NOMO-1 treated with DMSO at 0.1 percent for 48 hours (cell line): ENCODE results near the gene MRPS30.
"Not testable (repeated sequence)": the region's sequence is repeated elsewhere in the genome, so short reads cannot be mapped to it uniquely, and the experiment has no call there.

Experiments
- DNase-seq: peaks from one replicate; lab custom pipeline; 2025; ENCODE audit not compliant: unreplicated experiment; lab: John Stamatoyannopoulos, UW

MRPS30 gene

GRCh38 chr5:44808435-44809214 is at the start of gene MRPS30:
TSS of gene MRPS30 (plus strand) at chr5:44808947. CDS start at chr5:44808963, 16 bp downstream.
- peak; percentile 100 for DNase-seq

GRCh38 chr5:44769200-44769876 is 39.4 kb upstream of the MRPS30 start:
- no peak for DNase-seq

DNA sequence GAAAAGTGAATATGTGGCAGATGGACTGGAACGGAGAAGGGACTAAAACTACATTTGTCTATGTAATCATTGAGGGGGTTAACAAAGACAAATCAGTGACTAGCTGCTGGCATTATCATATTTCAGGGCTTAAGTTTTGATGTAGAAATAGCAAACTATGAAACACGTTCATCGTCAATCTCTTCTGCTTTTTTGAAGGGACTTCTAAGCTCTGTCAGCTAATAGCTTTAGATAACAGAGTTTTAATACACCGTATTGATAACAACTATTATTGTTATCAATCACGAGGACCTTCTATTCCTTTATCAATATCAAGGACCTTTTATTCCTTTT is 38.9 kb upstream of the MRPS30 start:
- no peak for DNase-seq

GRCh38 chr5:44770780-44771717 is 37.7 kb upstream of the MRPS30 start:
- peak; percentile 36 for DNase-seq

DNA sequence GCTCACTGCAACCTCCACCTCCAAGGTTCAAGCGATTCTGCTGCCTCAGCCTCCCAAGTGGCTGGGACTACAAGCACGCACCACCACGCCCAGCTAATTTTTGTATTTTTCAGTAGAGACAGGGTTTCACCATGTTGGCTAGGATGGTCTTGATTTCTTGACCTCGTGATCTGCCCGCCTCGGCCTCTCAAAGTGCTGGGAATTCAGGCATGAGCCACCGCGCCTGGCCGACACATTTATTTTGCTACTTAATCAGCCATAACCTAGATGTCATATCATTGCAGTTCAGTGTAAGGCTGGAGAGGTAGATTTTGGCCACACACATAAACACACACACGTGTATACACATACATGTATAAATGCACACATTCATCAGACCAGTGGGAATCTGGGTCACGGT is 36.4 kb upstream of the MRPS30 start:
- not testable (repeated sequence) for DNase-seq

DNA sequence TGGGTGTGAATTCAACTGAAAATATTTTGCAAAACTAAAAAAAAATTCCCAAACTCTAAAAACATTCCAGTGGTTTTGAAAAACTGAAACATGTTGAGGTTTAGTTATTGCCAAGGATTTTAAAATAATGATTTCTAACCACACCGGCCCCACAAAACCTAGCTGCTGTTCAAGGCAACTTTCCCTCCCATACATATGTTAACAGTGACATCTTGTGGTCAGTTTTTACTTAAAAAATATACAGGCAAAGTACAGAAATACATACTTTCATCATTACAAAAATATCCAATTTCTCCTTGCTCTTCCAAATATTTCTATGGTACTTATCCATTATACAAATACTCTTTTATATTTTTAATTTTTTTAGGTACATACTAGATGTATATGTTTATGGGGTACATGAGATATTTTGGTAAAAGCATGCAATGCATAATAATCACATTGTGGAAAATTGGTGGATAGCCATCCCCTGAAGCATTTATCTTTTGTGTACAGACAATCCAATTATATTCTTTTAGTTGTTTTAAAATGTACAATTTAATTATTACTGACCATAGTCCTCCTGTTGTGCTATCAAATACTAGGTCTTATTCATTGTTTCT is 34.4 kb upstream of the MRPS30 start:
- peak; percentile 62 for DNase-seq

DNA sequence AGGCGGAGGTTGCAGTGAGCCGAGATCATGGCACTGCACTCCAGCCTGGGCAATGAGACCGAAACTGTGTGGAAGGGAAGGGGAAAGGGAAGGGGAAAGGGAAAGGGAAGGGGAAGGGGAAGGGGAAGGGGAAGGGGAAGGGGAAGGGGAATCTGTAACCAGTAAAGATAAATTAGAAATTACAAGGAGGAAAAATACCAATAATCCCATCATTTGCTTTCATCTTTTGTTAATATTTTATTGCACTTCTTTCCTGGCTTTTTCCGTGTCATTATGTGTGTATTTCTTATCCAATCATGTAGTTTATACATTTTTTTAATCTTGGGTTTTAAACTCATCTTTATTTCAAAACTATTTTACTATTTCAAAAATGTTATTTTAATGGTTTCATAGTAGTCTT is 29.6 kb upstream of the MRPS30 start:
- no peak for DNase-seq

GRCh38 chr5:44783634-44784315 is 25.0 kb upstream of the MRPS30 start:
- no peak for DNase-seq

DNA sequence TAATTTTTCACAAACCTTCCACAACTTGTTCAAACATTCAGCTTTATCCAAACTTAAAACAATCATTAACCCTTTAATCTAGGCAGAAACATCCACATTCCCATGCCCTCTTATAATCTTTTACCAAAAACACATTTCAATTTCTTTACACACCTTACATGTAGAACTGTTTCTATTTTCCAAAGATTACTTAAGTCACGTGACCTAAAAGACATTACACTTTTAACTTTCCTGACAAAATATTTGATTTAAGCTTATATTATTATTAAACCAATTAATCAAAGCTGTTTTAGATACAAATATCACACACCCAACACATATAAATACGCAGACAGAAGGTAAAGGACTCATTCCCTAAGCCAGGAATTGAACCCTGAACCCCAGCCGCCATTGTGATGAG is 21.0 kb upstream of the MRPS30 start:
- no peak for DNase-seq

- DNase-seq = not testable (repeated sequence)
These were observed 19.3 kb upstream of the MRPS30 start for GRCh38 chr5:44789372-44789995.

- not testable (repeated sequence) for DNase-seq
These were observed 16.6 kb upstream of the MRPS30 start for GRCh38 chr5:44792031-44792673.

GRCh38 chr5:44794371-44794770 is 14.4 kb upstream of the MRPS30 start:
- no peak for DNase-seq

GRCh38 chr5:44795496-44795895 is 13.3 kb upstream of the MRPS30 start:
- DNase-seq = no peak

DNA sequence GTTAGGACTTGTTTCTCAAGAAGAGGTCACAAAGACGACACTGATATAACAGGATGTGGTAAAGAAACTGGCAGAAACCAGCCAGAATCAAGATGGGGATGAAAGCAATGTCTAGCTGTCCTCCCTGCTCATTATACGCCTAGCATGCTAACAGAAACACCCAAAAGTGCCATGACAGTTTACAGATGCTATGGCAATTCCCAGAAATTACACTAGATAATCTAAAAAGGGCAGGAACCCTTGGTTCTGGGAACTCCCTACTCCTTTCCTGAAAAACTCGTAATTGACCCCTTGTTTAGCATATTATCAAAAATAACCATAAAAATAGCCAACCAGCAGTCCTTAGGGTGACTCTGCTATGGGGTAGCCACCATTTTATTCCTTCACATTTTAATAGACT is 10.9 kb upstream of the MRPS30 start:
- no peak for DNase-seq

- DNase-seq = peak; percentile 31
These were observed 6.8 kb upstream of the MRPS30 start for GRCh38 chr5:44801992-44802391.

DNA sequence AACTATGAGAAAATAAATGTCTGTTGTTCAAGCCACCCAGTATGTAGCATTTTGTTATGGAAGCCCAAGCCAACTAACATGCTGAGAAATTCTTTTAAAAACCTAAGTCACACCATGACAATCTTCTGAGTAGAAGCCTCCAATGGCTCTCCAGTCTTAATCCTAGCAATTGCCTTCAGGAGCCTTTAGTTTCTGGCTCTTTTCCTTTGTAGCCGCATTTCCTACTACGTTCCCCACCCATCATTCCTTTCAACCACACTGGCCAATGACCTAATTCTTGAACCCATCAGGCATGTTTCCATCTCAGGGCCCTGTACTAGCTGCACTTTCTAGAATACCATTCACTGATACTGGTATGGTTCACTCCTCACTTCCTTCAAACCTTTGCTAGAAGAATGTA is 2.1 kb upstream of the MRPS30 start:
- DNase-seq = no peak

GRCh38 chr5:44807269-44807668 is 1.5 kb upstream of the MRPS30 start:
- no peak for DNase-seq

DNA sequence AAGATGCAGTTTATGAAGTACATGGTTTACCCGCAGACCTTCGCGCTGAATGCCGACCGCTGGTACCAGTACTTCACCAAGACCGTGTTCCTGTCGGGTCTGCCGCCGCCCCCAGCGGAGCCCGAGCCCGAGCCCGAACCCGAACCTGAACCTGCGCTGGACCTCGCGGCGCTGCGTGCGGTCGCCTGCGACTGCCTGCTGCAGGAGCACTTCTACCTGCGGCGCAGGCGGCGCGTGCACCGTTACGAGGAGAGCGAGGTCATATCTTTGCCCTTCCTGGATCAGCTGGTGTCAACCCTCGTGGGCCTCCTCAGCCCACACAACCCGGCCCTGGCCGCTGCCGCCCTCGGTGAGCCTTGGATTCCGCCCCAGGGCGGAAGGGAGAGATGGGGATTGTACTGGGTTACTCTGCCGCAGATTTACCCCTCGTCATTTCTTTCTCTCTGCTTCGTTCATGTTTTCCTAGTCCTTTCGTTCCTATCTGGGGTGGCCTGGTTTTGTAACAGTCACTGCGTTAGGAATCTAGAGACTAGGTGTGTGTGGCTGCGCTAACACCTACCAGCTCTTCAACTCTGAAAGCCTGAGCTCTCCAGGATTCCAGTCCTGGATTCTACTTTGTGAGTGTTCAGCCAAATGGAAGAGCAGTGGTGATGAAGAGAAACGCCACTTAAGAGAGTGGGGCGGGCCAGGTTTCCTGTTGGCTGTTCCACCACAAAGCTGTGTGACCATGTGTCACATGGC is 638 bp downstream of the MRPS30 start:
- DNase-seq = peak; percentile 59

DNA sequence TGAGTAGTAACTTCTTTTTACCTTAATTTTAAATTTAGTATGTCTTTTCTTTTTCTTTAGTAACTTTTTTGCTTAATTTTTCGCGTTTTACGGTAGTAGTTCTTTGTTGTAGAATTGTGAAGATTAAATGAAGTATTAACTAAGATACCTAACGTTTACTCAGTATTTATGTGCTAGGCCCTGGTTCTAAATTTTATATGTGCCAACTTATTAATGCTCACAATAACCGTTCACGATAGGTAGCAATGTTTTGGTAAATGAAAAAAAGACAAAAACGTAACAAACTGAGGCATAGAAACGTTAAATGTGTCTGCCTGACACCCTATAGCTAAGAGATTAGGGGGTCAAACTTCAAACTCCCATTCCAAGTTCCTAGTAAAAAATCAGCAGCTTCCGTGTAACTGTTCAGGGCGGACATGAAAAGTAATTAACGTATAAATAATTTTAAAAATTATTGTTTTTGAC is 1.2 kb downstream of the MRPS30 start:
- no peak for DNase-seq
